ENCODE data around the gene DCUN1D3.
A peak's percentile ranks its signal among the peaks of the same experiment; 100 is the strongest.
"Not testable (repeated sequence)": the region's sequence is repeated elsewhere in the genome, so short reads cannot be mapped to it uniquely, and the experiment has no call there.

The DCUN1D3 gene

GRCh38 chr16:20887207-20887606 lies 13.0 kb downstream of the DCUN1D3 start:
- no peak for DNase-seq (ENCODE audit: low spot score)

GRCh38 chr16:20886320-20886719 lies 13.8 kb downstream of the DCUN1D3 start:
- no peak for DNase-seq (ENCODE audit: low spot score)

GRCh38 chr16:20884240-20884556 lies 16.0 kb downstream of the DCUN1D3 start:
- DNase-seq (ENCODE audit: low spot score), result peak; percentile 26

GRCh38 chr16:20883554-20884239 lies 16.5 kb downstream of the DCUN1D3 start:
- no peak for DNase-seq (ENCODE audit: low spot score)

GRCh38 chr16:20881503-20881878 lies 18.7 kb downstream of the DCUN1D3 start:
- DNase-seq (ENCODE audit: low spot score), result no peak

- no peak for DNase-seq (ENCODE audit: low spot score)
Measured at GRCh38 chr16:20880867-20881502, 19.2 kb downstream of the DCUN1D3 start.

GRCh38 chr16:20879175-20880040 lies 20.8 kb downstream of the DCUN1D3 start:
- DNase-seq (ENCODE audit: low spot score), result peak; percentile 56

- DNase-seq (ENCODE audit: low spot score), result no peak
Measured at GRCh38 chr16:20878682-20879147, 21.4 kb downstream of the DCUN1D3 start.

- no peak for DNase-seq (ENCODE audit: low spot score)
Measured at GRCh38 chr16:20875355-20875650, 24.9 kb downstream of the DCUN1D3 start.

- no peak for DNase-seq (ENCODE audit: low spot score)
Measured at GRCh38 chr16:20874088-20874581, 26.0 kb downstream of the DCUN1D3 start.

- no peak for DNase-seq (ENCODE audit: low spot score)
Measured at GRCh38 chr16:20873331-20873730, 26.8 kb downstream of the DCUN1D3 start.

GRCh38 chr16:20871941-20872815 lies 28.0 kb downstream of the DCUN1D3 start:
- no peak for DNase-seq (ENCODE audit: low spot score)

GRCh38 chr16:20871258-20871657 lies 28.9 kb downstream of the DCUN1D3 start:
- no peak for DNase-seq (ENCODE audit: low spot score)

- DNase-seq (ENCODE audit: low spot score), result no peak
Measured at GRCh38 chr16:20870122-20870820, 29.9 kb downstream of the DCUN1D3 start.

GRCh38 chr16:20868890-20869289 lies 31.3 kb downstream of the DCUN1D3 start:
- peak; percentile 83 for DNase-seq (ENCODE audit: low spot score)

GRCh38 chr16:20867585-20867984 lies 32.6 kb downstream of the DCUN1D3 start:
- DNase-seq (ENCODE audit: low spot score), result peak; percentile 36

- no peak for DNase-seq (ENCODE audit: low spot score)
Measured at GRCh38 chr16:20866801-20867200, 33.4 kb downstream of the DCUN1D3 start.

- DNase-seq (ENCODE audit: low spot score), result peak; percentile 71
Measured at GRCh38 chr16:20866145-20866772, 33.9 kb downstream of the DCUN1D3 start.

GRCh38 chr16:20865420-20866131 lies 34.6 kb downstream of the DCUN1D3 start:
- DNase-seq (ENCODE audit: low spot score), result no peak

- not testable (repeated sequence) for DNase-seq (ENCODE audit: low spot score)
Measured at GRCh38 chr16:20864376-20864775, 35.8 kb downstream of the DCUN1D3 start.
